Mammary epithelial cell (primary cell): ENCODE data around the gene FOXF1.

Source experiments
- CTCF ChIP-seq, 2 donors: IDR thresholded peaks in 1 of 2; conservative IDR thresholded peaks in 1 of 2; 2 replicates each; pipeline ENCODE4 v1.5.1; 2011 to 2012; ENCODE audit warnings: inconsistent platforms in 2 of 2, low read length in 2 of 2, mild to moderate bottlenecking in 2 of 2, control low read depth in 1 of 2, low read depth in 1 of 2; ENCODE audit not compliant: insufficient read depth in 1 of 2; ENCODE audit errors: extremely low read depth in 1 of 2
- EZH2 ChIP-seq: IDR thresholded peaks from 2 replicates; pipeline ENCODE4 v1.6.1; 2012; ENCODE audit warnings: low read length, inconsistent platforms, borderline replicate concordance

GRCh38 chr16:86546638-86547013 is 36.3 kb downstream of the FOXF1 start:
- TF ChIP-seq CTCF (conservative IDR thresholded peaks at IDR 0.05 in 1 of 2, IDR thresholded peaks at IDR 0.05 in 1 of 2; ENCODE audit: extremely low read depth in 1 of 2, insufficient read depth in 1 of 2, low read depth in 1 of 2, low read length in 2 of 2): no peak
- no peak for TF ChIP-seq EZH2
